ENCODE results near the gene RPS5. TPM values are rescaled to one million over a fixed set of nuclear protein-coding genes. Genes with fewer than 3 reads are reported as not detected.

Gene RPS5
- polyA plus RNA-seq, 1 donor (not counting 4 experiments of a cell fraction or from before 2014, with no cell fraction given): 2,056 TPM

- dilution Hi-C loops (cut with MboI; ENCODE audit: extremely low pct_ligation_motif_present, low sequenced_read_pairs): no loop called here
- no peaks in the 10 kb centered on the region for H4K20me1 ChIP-seq (ENCODE audit: control insufficient read depth, extremely low read depth, insufficient read depth, low read length)
- H3K27ac ChIP-seq (ENCODE audit: control insufficient read depth, insufficient read depth, low read length): no peak overlapping the region
- no peaks in the 10 kb centered on the region for H3K9me1 ChIP-seq (ENCODE audit: control insufficient read depth, extremely low read depth, insufficient read depth, low read length)
- no peaks in the 10 kb centered on the region for H3K36me3 ChIP-seq (ENCODE audit: control insufficient read depth in 2 of 2, extremely low read depth in 1 of 2, insufficient read depth in 2 of 2, low read length in 2 of 2)
- no peaks in the 10 kb centered on the region for H3K9me3 ChIP-seq (ENCODE audit: control insufficient read depth, low read depth, low read length)
- no peaks in the 10 kb centered on the region for H3K4me1 ChIP-seq (ENCODE audit: control insufficient read depth, extremely low read depth, insufficient read depth, low read length)
- no peak for TF ChIP-seq EZH2 (IDR thresholded peaks at IDR 0.05; ENCODE audit: low read length)
- no peak for TF ChIP-seq CTCF (optimal IDR thresholded peaks at IDR 0.05 in 1 of 3, IDR thresholded peaks at IDR 0.05 in 1 of 3, conservative IDR thresholded peaks at IDR 0.05 in 1 of 3; ENCODE audit: extremely low read depth in 1 of 3, insufficient read depth in 2 of 3, low read length in 3 of 3)
- no peak overlapping the region for H3K4me3 ChIP-seq (ENCODE audit: control insufficient read depth in 2 of 3, extremely low read depth in 1 of 3, insufficient read depth in 2 of 3, low read depth in 1 of 3, low read length in 3 of 3)
- H3K9ac ChIP-seq (ENCODE audit: control insufficient read depth, extremely low read depth, insufficient read depth, low read length): no peak overlapping the region
- no peaks in the 10 kb centered on the region for H3K27me3 ChIP-seq (ENCODE audit: control insufficient read depth, extremely low read depth, insufficient read depth, low read length)
- H2AFZ ChIP-seq (ENCODE audit: control insufficient read depth, low read length): no peak overlapping the region
- no peak for DNase-seq (ENCODE audit: low read depth, low spot score)
- H3K79me2 ChIP-seq (ENCODE audit: control insufficient read depth, insufficient read depth, low read length): no peaks in the 10 kb centered on the region
- no peak for FAIRE-seq
- H3K4me2 ChIP-seq (ENCODE audit: control insufficient read depth, extremely low read depth, insufficient read depth, low read depth, low read length): no peak overlapping the region
These were observed 19.2 kb upstream of the RPS5 start for GRCh38 chr19:58367698-58368454.

- FAIRE-seq: no peak
These were observed 18.3 kb upstream of the RPS5 start for GRCh38 chr19:58368561-58369360.

More at GRCh38 chr19:58368561-58369360, 18.3 kb upstream of the RPS5 start:
- Histone ChIP-seq H2AFZ (ENCODE audit: control insufficient read depth, low read length) (no peak overlapping the region), H3K79me2 (ENCODE audit: control insufficient read depth, insufficient read depth, low read length) (no peaks in the 10 kb centered on the region), H3K4me2 (ENCODE audit: control insufficient read depth, extremely low read depth, insufficient read depth, low read depth, low read length) (no peak overlapping the region), H3K36me3 (ENCODE audit: control insufficient read depth in 2 of 2, extremely low read depth in 1 of 2, insufficient read depth in 2 of 2, low read length in 2 of 2) (no peaks in the 10 kb centered on the region), H3K9me3 (ENCODE audit: control insufficient read depth, low read depth, low read length) (no peaks in the 10 kb centered on the region), H3K27me3 (ENCODE audit: control insufficient read depth, extremely low read depth, insufficient read depth, low read length) (no peaks in the 10 kb centered on the region), H3K9me1 (ENCODE audit: control insufficient read depth, extremely low read depth, insufficient read depth, low read length) (no peaks in the 10 kb centered on the region), H4K20me1 (ENCODE audit: control insufficient read depth, extremely low read depth, insufficient read depth, low read length) (no peaks in the 10 kb centered on the region), H3K4me3 (ENCODE audit: control insufficient read depth in 2 of 3, extremely low read depth in 1 of 3, insufficient read depth in 2 of 3, low read depth in 1 of 3, low read length in 3 of 3) (no peak overlapping the region), H3K9ac (ENCODE audit: control insufficient read depth, extremely low read depth, insufficient read depth, low read length) (no peak overlapping the region), H3K27ac (ENCODE audit: control insufficient read depth, insufficient read depth, low read length) (no peak overlapping the region), H3K4me1 (ENCODE audit: control insufficient read depth, extremely low read depth, insufficient read depth, low read length) (no peaks in the 10 kb centered on the region)
- no peak for TF ChIP-seq CTCF (optimal IDR thresholded peaks at IDR 0.05 in 1 of 3, IDR thresholded peaks at IDR 0.05 in 1 of 3, conservative IDR thresholded peaks at IDR 0.05 in 1 of 3; ENCODE audit: extremely low read depth in 1 of 3, insufficient read depth in 2 of 3, low read length in 3 of 3)
- dilution Hi-C loops (cut with MboI; ENCODE audit: extremely low pct_ligation_motif_present, low sequenced_read_pairs): no loop called here
- DNase-seq (ENCODE audit: low read depth, low spot score): no peak

Data from keratinocyte (primary cell).